Measurements from ENCODE around the gene PDE1A. TPM values are rescaled to one million over a fixed set of nuclear protein-coding genes. Genes with fewer than 3 reads are reported as not detected.

PDE1A gene
- total RNA-seq, 1 donor: 42.0 TPM

DNA sequence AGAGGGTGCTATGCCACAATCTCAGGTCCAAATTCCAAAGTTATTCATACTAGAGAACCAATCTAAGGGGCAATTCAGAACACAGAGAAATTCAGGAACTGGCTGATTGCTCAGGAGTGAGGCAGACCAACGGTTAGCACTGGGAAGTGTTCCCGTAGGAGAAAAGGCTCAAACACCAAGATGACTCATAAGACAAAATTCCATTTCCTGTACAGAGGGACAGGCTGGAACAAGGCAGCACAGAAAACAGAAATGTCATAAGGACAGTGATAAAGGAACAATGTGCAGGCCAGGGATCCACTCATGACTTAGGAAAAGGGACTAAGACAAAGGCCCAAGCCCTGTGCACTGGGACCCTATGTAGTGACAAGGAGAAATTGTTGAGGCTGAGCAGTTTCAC lies 54.2 kb downstream of the PDE1A start:
- H3K9me3 ChIP-seq (ENCODE audit: low read depth, low read length): peaks cover 5% of the 10 kb centered on the region
- peak overlapping the region; percentile 71 for H3K27ac ChIP-seq (ENCODE audit: low read depth, low read length)
- peak overlapping the region; percentile 71 for H3K4me2 ChIP-seq (ENCODE audit: insufficient read depth, low read length)
- TF ChIP-seq, protein P1, sequence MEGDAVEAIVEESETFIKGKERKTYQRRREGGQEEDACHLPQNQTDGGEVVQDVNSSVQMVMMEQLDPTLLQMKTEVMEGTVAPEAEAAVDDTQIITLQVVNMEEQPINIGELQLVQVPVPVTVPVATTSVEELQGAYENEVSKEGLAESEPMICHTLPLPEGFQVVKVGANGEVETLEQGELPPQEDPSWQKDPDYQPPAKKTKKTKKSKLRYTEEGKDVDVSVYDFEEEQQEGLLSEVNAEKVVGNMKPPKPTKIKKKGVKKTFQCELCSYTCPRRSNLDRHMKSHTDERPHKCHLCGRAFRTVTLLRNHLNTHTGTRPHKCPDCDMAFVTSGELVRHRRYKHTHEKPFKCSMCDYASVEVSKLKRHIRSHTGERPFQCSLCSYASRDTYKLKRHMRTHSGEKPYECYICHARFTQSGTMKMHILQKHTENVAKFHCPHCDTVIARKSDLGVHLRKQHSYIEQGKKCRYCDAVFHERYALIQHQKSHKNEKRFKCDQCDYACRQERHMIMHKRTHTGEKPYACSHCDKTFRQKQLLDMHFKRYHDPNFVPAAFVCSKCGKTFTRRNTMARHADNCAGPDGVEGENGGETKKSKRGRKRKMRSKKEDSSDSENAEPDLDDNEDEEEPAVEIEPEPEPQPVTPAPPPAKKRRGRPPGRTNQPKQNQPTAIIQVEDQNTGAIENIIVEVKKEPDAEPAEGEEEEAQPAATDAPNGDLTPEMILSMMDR (IDR thresholded peaks at IDR 0.05; ENCODE audit: extremely low read depth, low read depth, low read length): no peak
- DNase-seq (ENCODE audit: insufficient read length, low spot score, missing footprints): peak; percentile 85
- no peaks in the 10 kb centered on the region for H3K27me3 ChIP-seq (ENCODE audit: insufficient read depth, low read length)
- H2AFZ ChIP-seq (ENCODE audit: low read length): peak overlapping the region; percentile 64
- H3K36me3 ChIP-seq (ENCODE audit: insufficient read depth, low read length): no peaks in the 10 kb centered on the region
- H3K4me3 ChIP-seq (ENCODE audit: insufficient read depth, low read length): no peak overlapping the region
- no peaks in the 10 kb centered on the region for H4K20me1 ChIP-seq (ENCODE audit: insufficient read depth, low read length)
- H3K79me2 ChIP-seq (ENCODE audit: insufficient read depth, low read length): no peaks in the 10 kb centered on the region
- H3K4me1 ChIP-seq (ENCODE audit: insufficient read depth, low read length): peaks cover 16% of the 10 kb centered on the region

DNA sequence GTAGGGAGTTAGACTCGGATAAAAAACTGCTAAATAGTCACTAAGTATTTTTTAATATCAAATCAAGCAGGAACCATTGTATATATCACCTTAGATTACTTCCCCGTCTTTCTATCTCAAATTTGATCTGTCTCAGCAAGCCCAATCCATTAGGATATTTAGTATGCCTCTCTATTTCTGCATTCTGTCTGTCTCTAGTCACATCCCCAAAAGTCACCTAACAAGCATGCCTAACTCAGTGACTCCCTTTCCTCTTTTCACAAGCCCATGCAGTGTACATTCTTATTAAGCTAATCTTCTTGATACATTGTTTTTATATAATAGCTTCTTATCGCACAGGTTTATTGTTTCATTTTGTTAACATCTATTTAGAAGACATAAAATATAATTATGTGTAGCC lies 57.8 kb downstream of the PDE1A start:
- Histone ChIP-seq H3K36me3 (ENCODE audit: insufficient read depth, low read length) (no peaks in the 10 kb centered on the region), H2AFZ (ENCODE audit: low read length) (no peak overlapping the region), H3K4me1 (ENCODE audit: insufficient read depth, low read length) (peaks cover 16% of the 10 kb centered on the region), H3K79me2 (ENCODE audit: insufficient read depth, low read length) (no peaks in the 10 kb centered on the region), H4K20me1 (ENCODE audit: insufficient read depth, low read length) (no peaks in the 10 kb centered on the region), H3K9me3 (ENCODE audit: low read depth, low read length) (no peaks in the 10 kb centered on the region), H3K4me3 (ENCODE audit: insufficient read depth, low read length) (no peak overlapping the region), H3K27ac (ENCODE audit: low read depth, low read length) (no peak overlapping the region), H3K27me3 (ENCODE audit: insufficient read depth, low read length) (no peaks in the 10 kb centered on the region), H3K4me2 (ENCODE audit: insufficient read depth, low read length) (no peak overlapping the region)
- DNase-seq (ENCODE audit: insufficient read length, low spot score, missing footprints): no peak
- TF ChIP-seq, protein P1 (IDR thresholded peaks at IDR 0.05; ENCODE audit: extremely low read depth, low read depth, low read length): no peak

GRCh38 chr2:182368446-182368845 lies 58.4 kb downstream of the PDE1A start:
- H3K36me3 ChIP-seq (ENCODE audit: insufficient read depth, low read length): no peaks in the 10 kb centered on the region
- H3K4me1 ChIP-seq (ENCODE audit: insufficient read depth, low read length): peaks cover 16% of the 10 kb centered on the region
- H4K20me1 ChIP-seq (ENCODE audit: insufficient read depth, low read length): no peaks in the 10 kb centered on the region
- H3K27me3 ChIP-seq (ENCODE audit: insufficient read depth, low read length): no peaks in the 10 kb centered on the region
- no peak overlapping the region for H2AFZ ChIP-seq (ENCODE audit: low read length)
- no peaks in the 10 kb centered on the region for H3K79me2 ChIP-seq (ENCODE audit: insufficient read depth, low read length)
- no peak overlapping the region for H3K4me2 ChIP-seq (ENCODE audit: insufficient read depth, low read length)
- no peak overlapping the region for H3K4me3 ChIP-seq (ENCODE audit: insufficient read depth, low read length)
- no peaks in the 10 kb centered on the region for H3K9me3 ChIP-seq (ENCODE audit: low read depth, low read length)
- H3K27ac ChIP-seq (ENCODE audit: low read depth, low read length): no peak overlapping the region
- no peak for DNase-seq (ENCODE audit: insufficient read length, low spot score, missing footprints)
- TF ChIP-seq, protein P1 (IDR thresholded peaks at IDR 0.05; ENCODE audit: extremely low read depth, low read depth, low read length): no peak

DNA sequence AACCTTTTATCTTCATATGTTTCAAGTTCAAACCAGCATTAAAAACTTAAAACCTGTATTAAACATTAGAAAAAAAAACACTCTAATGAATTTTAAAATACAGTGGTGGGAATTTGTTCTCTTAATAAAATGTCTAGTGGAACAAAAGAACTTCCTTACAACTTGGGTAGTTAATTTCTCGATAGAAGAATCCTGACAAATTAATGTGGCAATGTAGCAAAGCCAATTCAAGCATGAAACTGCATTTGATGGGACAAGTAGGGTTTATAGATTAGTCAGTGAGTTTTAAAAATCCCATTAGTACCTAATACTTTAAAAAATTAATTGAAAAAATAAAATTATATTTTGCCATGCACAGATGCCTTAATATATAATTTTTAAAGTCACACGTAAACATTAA lies 59.4 kb downstream of the PDE1A start:
- H3K4me2 ChIP-seq (ENCODE audit: insufficient read depth, low read length): no peak overlapping the region
- H3K27me3 ChIP-seq (ENCODE audit: insufficient read depth, low read length): no peaks in the 10 kb centered on the region
- no peak overlapping the region for H3K27ac ChIP-seq (ENCODE audit: low read depth, low read length)
- H2AFZ ChIP-seq (ENCODE audit: low read length): no peak overlapping the region
- H4K20me1 ChIP-seq (ENCODE audit: insufficient read depth, low read length): no peaks in the 10 kb centered on the region
- no peak overlapping the region for H3K4me3 ChIP-seq (ENCODE audit: insufficient read depth, low read length)
- no peaks in the 10 kb centered on the region for H3K9me3 ChIP-seq (ENCODE audit: low read depth, low read length)
- no peaks in the 10 kb centered on the region for H3K36me3 ChIP-seq (ENCODE audit: insufficient read depth, low read length)
- TF ChIP-seq, protein P1 (IDR thresholded peaks at IDR 0.05; ENCODE audit: extremely low read depth, low read depth, low read length): no peak
- H3K79me2 ChIP-seq (ENCODE audit: insufficient read depth, low read length): no peaks in the 10 kb centered on the region
- DNase-seq (ENCODE audit: insufficient read length, low spot score, missing footprints): no peak
- H3K4me1 ChIP-seq (ENCODE audit: insufficient read depth, low read length): peaks cover 7% of the 10 kb centered on the region

Measured in osteoblast (primary cell).